ENCODE results near the gene PIK3C2G. TPM values are rescaled to one million over a fixed set of nuclear protein-coding genes. Genes with fewer than 3 reads are reported as not detected.

PIK3C2G gene
- total RNA-seq, 2 experiments from 2014 or later: not detected

- no peaks in the 10 kb centered on the region for H3K4me1 Mint-ChIP-seq
- peaks cover 2% of the 10 kb centered on the region for H3K9me3 Mint-ChIP-seq
- no peak for DNase-seq
- no peaks in the 10 kb centered on the region for H3K36me3 Mint-ChIP-seq
- H3K27ac Mint-ChIP-seq: no peak overlapping the region
- no peak overlapping the region for H3K4me3 Mint-ChIP-seq
- H3K27me3 Mint-ChIP-seq: no peaks in the 10 kb centered on the region
Observed at GRCh38 chr12:18296201-18296908, 35.0 kb downstream of the PIK3C2G start.

DNA sequence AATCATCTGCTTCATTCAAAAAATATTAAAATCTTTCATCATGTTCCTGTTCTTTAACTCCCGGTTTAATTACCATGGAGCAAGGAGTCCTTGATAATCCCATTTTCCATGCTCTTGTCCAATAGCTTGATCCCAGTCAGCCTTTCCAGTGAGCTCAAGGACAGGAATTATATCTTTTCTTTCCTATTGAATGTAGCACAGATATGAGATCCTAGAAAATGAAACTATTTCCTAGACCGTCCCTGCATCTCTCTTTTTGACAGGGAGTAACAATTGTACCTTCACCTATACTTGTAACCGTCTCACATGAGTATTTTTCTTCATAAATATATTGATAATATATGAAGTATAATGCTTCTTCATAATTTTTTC, 35.6 kb downstream of the PIK3C2G start:
- Mint-ChIP-seq H3K4me1 (no peaks in the 10 kb centered on the region), H3K4me3 (no peak overlapping the region), H3K36me3 (no peaks in the 10 kb centered on the region), H3K27me3 (no peaks in the 10 kb centered on the region), H3K27ac (no peak overlapping the region), H3K9me3 (peaks cover 7% of the 10 kb centered on the region)
- DNase-seq: no peak

DNA sequence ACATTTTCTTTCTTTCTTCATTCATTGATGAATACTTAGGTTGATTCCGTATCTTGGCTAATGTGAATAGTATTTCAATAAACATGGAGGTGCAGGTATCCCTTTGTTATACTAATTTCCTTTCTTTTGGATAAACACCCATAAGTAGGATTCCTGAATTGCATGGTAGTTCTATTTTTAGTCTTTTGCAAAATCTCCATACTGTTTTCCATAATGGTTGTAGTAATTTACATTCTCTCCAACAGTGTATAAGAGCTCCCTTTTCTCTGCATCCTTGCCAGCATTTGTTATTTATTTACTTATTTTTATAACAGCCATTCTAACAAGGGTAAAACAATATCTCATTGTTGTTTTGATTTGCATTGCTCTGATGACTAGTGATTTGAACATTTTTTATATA, 36.6 kb downstream of the PIK3C2G start:
- H3K4me1 Mint-ChIP-seq: no peaks in the 10 kb centered on the region
- no peak overlapping the region for H3K4me3 Mint-ChIP-seq
- H3K27me3 Mint-ChIP-seq: no peaks in the 10 kb centered on the region
- H3K36me3 Mint-ChIP-seq: no peaks in the 10 kb centered on the region
- no peak overlapping the region for H3K27ac Mint-ChIP-seq
- H3K9me3 Mint-ChIP-seq: peaks cover 7% of the 10 kb centered on the region
- DNase-seq: no peak

- Mint-ChIP-seq H3K27me3 (no peaks in the 10 kb centered on the region), H3K4me1 (no peaks in the 10 kb centered on the region)
- no peak for DNase-seq
Observed at GRCh38 chr12:18302809-18303430, 41.6 kb downstream of the PIK3C2G start.

DNA sequence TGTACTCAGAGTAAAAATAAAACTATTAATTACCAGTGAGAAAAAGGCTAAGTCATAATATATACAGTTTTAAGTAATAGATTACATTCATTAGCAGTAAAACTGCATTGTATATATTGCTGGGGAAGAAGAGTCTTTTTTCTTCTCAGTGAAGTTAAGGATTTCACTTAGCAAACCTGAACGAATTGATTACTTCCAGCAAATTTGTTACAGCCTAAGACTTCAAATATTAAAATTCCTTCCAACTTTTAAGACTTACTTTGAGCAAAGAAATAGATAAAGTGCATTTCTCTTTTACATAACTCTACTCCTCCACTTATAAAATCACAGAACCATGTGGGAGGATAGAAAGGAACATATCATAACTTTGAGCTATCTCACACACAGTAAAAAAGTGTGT, 43.3 kb downstream of the PIK3C2G start:
- no peak overlapping the region for H3K4me3 Mint-ChIP-seq
- H3K9me3 Mint-ChIP-seq: peaks cover 11% of the 10 kb centered on the region
- no peaks in the 10 kb centered on the region for H3K4me1 Mint-ChIP-seq
- no peaks in the 10 kb centered on the region for H3K36me3 Mint-ChIP-seq
- no peak overlapping the region for H3K27ac Mint-ChIP-seq
- DNase-seq: no peak
- H3K27me3 Mint-ChIP-seq: no peaks in the 10 kb centered on the region

More at GRCh38 chr12:18302809-18303430, 41.6 kb downstream of the PIK3C2G start:
- Mint-ChIP-seq H3K4me3 (no peak overlapping the region), H3K27ac (no peak overlapping the region), H3K36me3 (no peaks in the 10 kb centered on the region), H3K9me3 (peaks cover 11% of the 10 kb centered on the region)

DNA sequence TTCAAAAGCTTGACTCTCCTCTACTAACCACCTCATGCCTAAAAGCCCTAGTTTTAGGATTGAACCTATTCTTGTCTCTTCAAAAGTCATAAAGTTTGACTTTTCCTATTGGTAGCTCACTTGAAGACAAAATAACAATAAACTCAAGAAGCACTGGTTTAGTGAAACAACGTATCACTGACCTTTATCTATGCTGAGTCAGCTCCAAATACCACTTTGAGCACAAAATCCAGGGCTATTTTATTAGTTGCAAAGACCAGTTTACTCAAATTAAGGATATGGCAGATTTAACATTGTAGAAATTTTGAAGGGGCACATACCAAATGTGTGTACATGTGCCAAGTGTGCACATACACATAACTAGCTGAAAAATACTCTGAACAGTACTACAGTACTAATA, 45.0 kb downstream of the PIK3C2G start:
- no peaks in the 10 kb centered on the region for H3K36me3 Mint-ChIP-seq
- no peak overlapping the region for H3K27ac Mint-ChIP-seq
- no peak for DNase-seq
- no peaks in the 10 kb centered on the region for H3K27me3 Mint-ChIP-seq
- no peak overlapping the region for H3K4me3 Mint-ChIP-seq
- H3K4me1 Mint-ChIP-seq: no peaks in the 10 kb centered on the region
- peaks cover 9% of the 10 kb centered on the region for H3K9me3 Mint-ChIP-seq

DNA sequence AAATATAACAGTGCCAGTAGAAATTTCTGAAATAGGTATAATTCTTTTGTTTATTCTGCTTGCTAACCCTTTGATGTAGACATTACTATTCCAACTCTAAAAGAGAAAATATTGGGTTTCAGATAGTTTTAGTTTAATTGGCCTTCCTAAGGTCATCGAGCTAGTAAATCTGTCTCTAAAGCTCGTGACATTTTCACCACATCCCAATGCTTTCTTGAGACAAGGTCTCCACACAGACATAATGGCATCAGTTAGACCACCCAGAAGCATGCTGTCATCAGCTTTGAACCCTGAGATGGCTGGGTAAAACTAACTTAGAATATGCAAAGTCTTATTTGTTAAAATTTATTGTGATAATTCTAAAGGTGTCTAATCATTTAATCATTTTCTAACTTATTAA, 52.0 kb downstream of the PIK3C2G start:
- no peak overlapping the region for H3K4me3 Mint-ChIP-seq
- H3K27ac Mint-ChIP-seq: no peak overlapping the region
- no peaks in the 10 kb centered on the region for H3K4me1 Mint-ChIP-seq
- H3K27me3 Mint-ChIP-seq: no peaks in the 10 kb centered on the region
- H3K9me3 Mint-ChIP-seq: no peaks in the 10 kb centered on the region
- DNase-seq: no peak
- H3K36me3 Mint-ChIP-seq: no peaks in the 10 kb centered on the region

DNA sequence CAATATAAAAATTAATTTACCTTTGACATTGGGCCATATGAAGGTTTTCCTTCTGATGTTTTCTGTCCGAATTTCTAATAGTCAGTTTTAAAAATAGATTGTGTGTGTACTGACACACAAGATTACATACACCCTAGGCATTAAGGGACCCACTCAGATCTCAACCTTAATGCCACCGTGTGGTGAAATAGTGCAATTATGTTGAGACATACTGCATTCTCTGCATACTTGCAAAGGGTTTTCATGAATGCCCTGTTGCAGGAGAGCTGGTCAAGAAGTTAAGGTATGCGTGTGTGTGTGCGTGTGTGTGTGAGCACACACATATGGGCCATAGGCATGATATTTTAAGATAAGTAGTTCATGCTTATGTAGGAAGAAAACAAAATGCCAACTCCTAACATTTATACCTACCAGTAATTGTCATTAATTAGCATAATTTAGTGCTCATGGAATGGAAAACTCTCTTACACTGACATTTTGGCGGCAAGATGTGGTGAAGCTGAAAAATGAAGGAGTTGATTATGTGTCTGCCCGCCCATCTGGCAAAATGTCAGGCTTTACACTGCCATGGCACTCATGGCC, 58.8 kb downstream of the PIK3C2G start:
- Mint-ChIP-seq H3K27me3 (no peaks in the 10 kb centered on the region), H3K9me3 (no peaks in the 10 kb centered on the region), H3K36me3 (no peaks in the 10 kb centered on the region), H3K27ac (no peak overlapping the region), H3K4me3 (no peak overlapping the region), H3K4me1 (no peaks in the 10 kb centered on the region)
- DNase-seq: no peak

GRCh38 chr12:18320976-18321375, 59.7 kb downstream of the PIK3C2G start:
- no peaks in the 10 kb centered on the region for H3K27me3 Mint-ChIP-seq
- no peak overlapping the region for H3K27ac Mint-ChIP-seq
- H3K9me3 Mint-ChIP-seq: no peaks in the 10 kb centered on the region
- no peak overlapping the region for H3K4me3 Mint-ChIP-seq
- H3K36me3 Mint-ChIP-seq: no peaks in the 10 kb centered on the region
- DNase-seq: no peak
- no peaks in the 10 kb centered on the region for H3K4me1 Mint-ChIP-seq

DNA sequence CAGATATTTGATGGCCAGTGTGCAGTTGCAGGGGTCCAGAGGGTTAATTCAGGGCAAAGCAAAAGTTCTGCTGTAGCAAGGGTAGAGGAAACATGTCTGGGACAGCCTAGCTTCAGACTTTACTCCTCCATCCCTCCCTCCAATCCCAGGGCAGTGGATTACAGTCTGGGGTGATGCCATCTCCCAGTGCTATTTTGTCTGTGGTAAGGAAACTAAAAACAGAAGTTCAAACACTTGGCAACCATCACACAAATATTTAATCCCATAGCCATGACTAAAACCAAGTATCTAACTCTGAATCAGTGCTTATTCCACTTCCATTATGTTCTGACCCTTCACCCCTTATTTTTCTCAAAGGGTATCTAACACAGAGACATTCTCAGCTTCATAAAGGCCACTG, 61.8 kb downstream of the PIK3C2G start:
- peaks cover 1% of the 10 kb centered on the region for H3K9me3 Mint-ChIP-seq
- H3K4me3 Mint-ChIP-seq: no peak overlapping the region
- H3K36me3 Mint-ChIP-seq: no peaks in the 10 kb centered on the region
- DNase-seq: no peak
- no peaks in the 10 kb centered on the region for H3K4me1 Mint-ChIP-seq
- H3K27ac Mint-ChIP-seq: no peak overlapping the region
- H3K27me3 Mint-ChIP-seq: no peaks in the 10 kb centered on the region

GRCh38 chr12:18327036-18327435, 65.7 kb downstream of the PIK3C2G start:
- Mint-ChIP-seq H3K4me1 (no peaks in the 10 kb centered on the region), H3K4me3 (no peak overlapping the region), H3K36me3 (no peaks in the 10 kb centered on the region)

GRCh38 chr12:18332173-18332572, 70.9 kb downstream of the PIK3C2G start:
- H3K9me3 Mint-ChIP-seq: peaks cover 3% of the 10 kb centered on the region
- no peak overlapping the region for H3K4me3 Mint-ChIP-seq
- H3K27me3 Mint-ChIP-seq: no peaks in the 10 kb centered on the region
- no peaks in the 10 kb centered on the region for H3K4me1 Mint-ChIP-seq
- H3K36me3 Mint-ChIP-seq: no peaks in the 10 kb centered on the region
- DNase-seq: no peak
- no peak overlapping the region for H3K27ac Mint-ChIP-seq

More at GRCh38 chr12:18327036-18327435, 65.7 kb downstream of the PIK3C2G start:
- Mint-ChIP-seq H3K27ac (no peak overlapping the region), H3K9me3 (peaks cover 1% of the 10 kb centered on the region), H3K27me3 (no peaks in the 10 kb centered on the region)
- DNase-seq: no peak

DNA sequence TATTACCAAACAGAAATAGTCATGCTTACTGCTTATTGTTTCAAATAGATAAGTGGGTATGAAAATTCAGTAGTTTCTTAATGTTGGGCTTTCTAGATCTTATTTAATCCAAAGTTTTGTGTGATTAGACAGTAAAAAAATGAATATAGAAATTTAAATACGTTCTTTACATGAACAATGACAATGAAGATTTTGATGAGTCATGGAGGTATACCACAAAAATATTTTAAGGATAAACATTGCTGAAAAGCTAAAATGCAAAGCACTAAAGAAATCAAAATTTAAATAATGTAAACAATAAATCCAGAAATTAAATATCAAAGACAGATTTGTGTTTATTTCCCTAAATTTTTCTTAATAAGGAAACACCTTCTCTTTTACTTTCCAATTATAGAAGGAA, 78.3 kb downstream of the PIK3C2G start:
- H3K36me3 Mint-ChIP-seq: no peaks in the 10 kb centered on the region
- H3K4me3 Mint-ChIP-seq: no peak overlapping the region

DNA sequence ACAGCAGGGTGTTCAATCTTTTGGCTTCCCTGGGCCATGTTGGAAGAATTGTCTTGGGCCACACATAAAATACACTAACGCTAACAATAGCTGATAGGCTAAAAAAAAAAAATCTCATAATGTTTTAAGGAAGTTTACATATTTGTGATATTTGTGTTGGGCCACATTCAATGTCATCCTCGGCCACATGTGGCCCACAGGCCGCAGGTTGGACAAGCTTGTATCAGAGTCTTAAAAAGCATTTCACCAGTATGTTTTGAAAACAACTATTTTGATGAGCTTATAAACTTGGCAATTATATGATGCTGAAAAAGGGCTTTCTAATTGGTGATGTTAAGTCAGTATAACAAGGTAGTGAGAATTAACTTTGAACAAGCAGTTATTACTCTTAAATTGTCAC, 78.9 kb downstream of the PIK3C2G start:
- Mint-ChIP-seq H3K4me3 (no peak overlapping the region), H3K27ac (no peak overlapping the region), H3K36me3 (no peaks in the 10 kb centered on the region), H3K9me3 (no peaks in the 10 kb centered on the region), H3K27me3 (no peaks in the 10 kb centered on the region), H3K4me1 (no peaks in the 10 kb centered on the region)
- DNase-seq: no peak

More for the DNA sequence above, 78.3 kb downstream of the PIK3C2G start:
- DNase-seq: no peak
- Mint-ChIP-seq H3K4me1 (no peaks in the 10 kb centered on the region), H3K9me3 (no peaks in the 10 kb centered on the region), H3K27ac (no peak overlapping the region), H3K27me3 (no peaks in the 10 kb centered on the region)

- H3K36me3 Mint-ChIP-seq: no peaks in the 10 kb centered on the region
- H3K9me3 Mint-ChIP-seq: no peaks in the 10 kb centered on the region
- H3K27me3 Mint-ChIP-seq: no peaks in the 10 kb centered on the region
- no peak overlapping the region for H3K4me3 Mint-ChIP-seq
- no peak for DNase-seq
- H3K27ac Mint-ChIP-seq: no peak overlapping the region
- H3K4me1 Mint-ChIP-seq: no peaks in the 10 kb centered on the region
Observed at GRCh38 chr12:18340786-18341185, 79.5 kb downstream of the PIK3C2G start.

DNA sequence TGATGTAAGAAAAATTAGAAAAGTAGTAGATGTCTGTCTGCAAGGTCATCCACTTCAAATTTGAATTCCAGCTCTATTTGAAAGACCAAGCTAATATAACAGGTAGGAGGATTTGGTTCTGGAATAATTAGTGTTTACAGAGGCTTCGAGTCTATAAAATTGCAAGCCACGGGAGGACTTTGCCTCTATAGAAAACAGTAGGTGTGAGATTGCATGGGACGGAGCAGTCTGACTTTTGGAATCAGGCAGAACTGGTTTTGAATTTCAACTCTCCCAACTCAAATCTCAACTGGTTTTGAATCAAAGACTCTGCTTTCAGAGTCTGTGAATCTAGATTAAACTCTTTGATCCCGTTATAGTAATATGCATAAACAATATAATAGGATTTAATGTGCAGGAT, 82.4 kb downstream of the PIK3C2G start:
- H3K27ac Mint-ChIP-seq: no peak overlapping the region
- H3K36me3 Mint-ChIP-seq: no peaks in the 10 kb centered on the region
- H3K4me3 Mint-ChIP-seq: no peak overlapping the region
- H3K9me3 Mint-ChIP-seq: no peaks in the 10 kb centered on the region
- H3K4me1 Mint-ChIP-seq: no peaks in the 10 kb centered on the region
- DNase-seq: no peak
- H3K27me3 Mint-ChIP-seq: no peaks in the 10 kb centered on the region

Data from activated naive CD8-positive, alpha-beta T cell treated with anti-CD3 and anti-CD28 coated beads for 36 hours (primary cell).